ENCODE data around the gene MPLKIP. TPM values are rescaled to one million over a fixed set of nuclear protein-coding genes. Genes with fewer than 3 reads are reported as not detected.
"Not testable (repeated sequence)": the region's sequence is repeated elsewhere in the genome, so short reads cannot be mapped to it uniquely, and the experiment has no call there.

MPLKIP gene
- total and polyA plus RNA-seq, 10 of the 15 experiments (the other 5 are each of a cell fraction or from before 2014, with no cell fraction given), result 4.6 to 78.8 (median 37.2) TPM

- TF ChIP-seq REST (IDR thresholded peaks at IDR 0.05; ENCODE audit: low read depth, low read length) (no peak), NR2C2 (IDR thresholded peaks at IDR 0.05; ENCODE audit: borderline replicate concordance, control insufficient read depth, insufficient read length, low read depth) (no peak), MYC (IDR thresholded peaks at IDR 0.05; ENCODE audit: insufficient read depth, insufficient read length, insufficient replicate concordance, low read length, severe bottlenecking) (no peak), SUPT20H (IDR thresholded peaks at IDR 0.05; ENCODE audit: borderline replicate concordance, control insufficient read depth, low read depth, low read length) (no peak), EGR1 (IDR thresholded peaks at IDR 0.05; ENCODE audit: borderline replicate concordance in 1 of 2, low read depth in 2 of 2, low read length in 2 of 2) (no peak), BCL3 (IDR thresholded peaks at IDR 0.05; ENCODE audit: borderline replicate concordance, insufficient read depth, low read depth, low read length, poor library complexity, severe bottlenecking) (no peak), ZZZ3 (IDR thresholded peaks at IDR 0.05; ENCODE audit: control insufficient read depth, insufficient read length, low read depth) (no peak), RELA (IDR thresholded peaks at IDR 0.05; ENCODE audit: borderline replicate concordance, partially characterized antibody) (no peak), NR2F1 (conservative IDR thresholded peaks at IDR 0.05) (no peak), CHD1 (IDR thresholded peaks at IDR 0.05; ENCODE audit: low read depth, low read length) (no peak), IRF5 (IDR thresholded peaks at IDR 0.05; ENCODE audit: borderline replicate concordance) (no peak)
Observed at GRCh38 chr7:40147371-40148246, 13.2 kb upstream of the MPLKIP start (continued).

GRCh38 chr7:40145596-40146130 lies 11.2 kb upstream of the MPLKIP start:
- H3K4me3 ChIP-seq; H2AFZ ChIP-seq (ENCODE audit: control insufficient read depth, low read depth, low read length); POLR2A ChIA-PET; H3K4me1 ChIP-seq (ENCODE audit: control insufficient read depth, insufficient read depth, low read length); H3K9ac ChIP-seq (ENCODE audit: control insufficient read depth, insufficient read depth, low read length); RAD21 ChIA-PET (ENCODE audit: unreplicated experiment); DNase-seq (ENCODE audit: low read depth, low spot score); BruUV-seq (replicated peaks); H3K27me3 ChIP-seq (replicated peaks in 1 of 2; ENCODE audit: control insufficient read depth in 2 of 2, insufficient read depth in 2 of 2, low read length in 1 of 2); H3K36me3 ChIP-seq (ENCODE audit: control insufficient read depth in 2 of 2, insufficient read depth in 2 of 2, low read length in 1 of 2); CTCF ChIA-PET; H3K79me2 ChIP-seq (ENCODE audit: control insufficient read depth, insufficient read depth, low read length); H3K9me3 ChIP-seq (replicated peaks; ENCODE audit: control insufficient read depth, insufficient read depth, low read length); ATAC-seq; H3K27ac ChIP-seq (ENCODE audit: control insufficient read depth, insufficient read depth); H4K20me1 ChIP-seq (ENCODE audit: control insufficient read depth, insufficient read depth); FAIRE-seq; SMC1A ChIA-PET (ENCODE audit: uncharacterized antibody, unreplicated experiment); in situ Hi-C loops (cut with MboI); intact Hi-C loops (cut with micrococcal nuclease; ENCODE audit: unreplicated experiment); H3K4me2 ChIP-seq (ENCODE audit: control insufficient read depth, insufficient read depth): not testable (repeated sequence)
- WGBS (ENCODE audit: insufficient coverage, insufficient replicate concordance, low lambda C conversion rate, missing lambda C conversion rate), result 39% methylated on average over 3 of the region's 3 CpGs

Measured in GM12878 (cell line).